Kidney epithelial cell (primary cell): ENCODE data around the gene AKT3. TPM values are rescaled to one million over a fixed set of nuclear protein-coding genes. Genes with fewer than 3 reads are reported as not detected.

Source experiments
- DNase-seq: peaks from one replicate; pipeline ENCODE4 v3.0.0-alpha.2; 2010; ENCODE audit warnings: low read depth
- H3K27me3 ChIP-seq: 2 replicates; pipeline ENCODE4 v1.6.0; 2011; ENCODE audit warnings: low read length; ENCODE audit not compliant: control insufficient read depth, insufficient read depth
- H3K36me3 ChIP-seq: 2 replicates; pipeline ENCODE4 v1.5.1; 2011; ENCODE audit warnings: low read length; ENCODE audit not compliant: control insufficient read depth, insufficient read depth
- H3K4me3 ChIP-seq: 2 replicates; pipeline ENCODE4 v1.5.1; 2011; ENCODE audit warnings: low read depth, mild to moderate bottlenecking, control low read depth, low read length
- CTCF ChIP-seq: IDR thresholded peaks from 2 replicates; pipeline ENCODE4 v1.5.1; 2011; ENCODE audit warnings: mild to moderate bottlenecking, moderate library complexity, low read length, control low read depth, inconsistent platforms; ENCODE audit not compliant: insufficient read depth, poor library complexity, severe bottlenecking
- total RNA-seq: library from RNA; depleted of rRNA; stranded (reverse); fragments of >200 nt; gene quantifications from 2 replicates; pipeline ENCODE4 v1.2.3, GENCODE V29; 2015

Gene AKT3
- total RNA-seq, 1 donor from 2014 or later: 13.1 TPM

GRCh38 chr1:243557866-243558265, 292.2 kb downstream of the AKT3 start:
- Histone ChIP-seq H3K36me3 (no peaks in the 10 kb centered on the region), H3K27me3 (no peaks in the 10 kb centered on the region), H3K4me3 (no peak overlapping the region)
- no peak for TF ChIP-seq CTCF
- no peak for DNase-seq

DNA sequence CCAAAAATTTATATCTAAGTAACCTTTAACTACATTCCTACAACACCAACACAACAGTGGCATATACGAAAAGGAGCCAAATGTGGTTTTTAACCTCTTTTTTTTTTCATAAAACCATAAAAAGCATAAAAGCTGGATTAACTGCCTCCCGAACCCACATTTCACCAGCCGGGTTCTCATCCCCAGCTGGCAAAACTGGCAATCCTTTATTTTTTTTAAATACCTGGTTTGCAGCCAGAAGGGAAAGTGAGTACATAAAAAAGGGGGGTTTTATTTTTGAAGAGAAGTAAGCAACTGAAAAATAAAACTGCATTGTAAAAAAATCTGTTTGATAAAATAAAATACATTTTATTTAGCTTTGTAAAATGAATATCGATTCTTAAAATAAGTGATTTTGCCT, 295.4 kb downstream of the AKT3 start:
- TF ChIP-seq CTCF: no peak
- H3K36me3 ChIP-seq: no peaks in the 10 kb centered on the region
- no peak for DNase-seq
- no peak overlapping the region for H3K4me3 ChIP-seq
- H3K27me3 ChIP-seq: no peaks in the 10 kb centered on the region

DNA sequence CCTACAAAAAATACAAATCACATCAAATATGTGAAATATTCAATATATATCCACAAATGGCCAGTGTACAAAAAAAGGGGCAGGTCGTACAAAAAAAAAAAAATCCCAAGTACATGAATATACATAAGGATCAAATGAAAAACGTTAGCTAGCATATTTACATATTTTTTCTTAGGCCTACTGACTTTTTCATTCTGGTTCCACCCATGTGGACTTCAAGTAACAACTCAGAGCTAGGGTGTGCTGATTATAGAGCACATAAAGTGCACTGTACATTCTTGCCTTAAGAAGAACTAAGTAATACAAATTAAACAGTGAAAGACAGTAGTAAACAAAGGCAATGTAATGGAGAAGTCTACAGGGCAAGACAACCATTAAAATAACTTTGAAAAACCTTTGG, 297.0 kb downstream of the AKT3 start:
- no peak overlapping the region for H3K4me3 ChIP-seq
- no peaks in the 10 kb centered on the region for H3K27me3 ChIP-seq
- no peak for DNase-seq
- no peaks in the 10 kb centered on the region for H3K36me3 ChIP-seq
- TF ChIP-seq CTCF: no peak

GRCh38 chr1:243550276-243550675, 299.8 kb downstream of the AKT3 start:
- Histone ChIP-seq H3K36me3 (no peaks in the 10 kb centered on the region), H3K4me3 (no peak overlapping the region), H3K27me3 (no peaks in the 10 kb centered on the region)
- no peak for TF ChIP-seq CTCF
- DNase-seq: peak; percentile 9

DNA sequence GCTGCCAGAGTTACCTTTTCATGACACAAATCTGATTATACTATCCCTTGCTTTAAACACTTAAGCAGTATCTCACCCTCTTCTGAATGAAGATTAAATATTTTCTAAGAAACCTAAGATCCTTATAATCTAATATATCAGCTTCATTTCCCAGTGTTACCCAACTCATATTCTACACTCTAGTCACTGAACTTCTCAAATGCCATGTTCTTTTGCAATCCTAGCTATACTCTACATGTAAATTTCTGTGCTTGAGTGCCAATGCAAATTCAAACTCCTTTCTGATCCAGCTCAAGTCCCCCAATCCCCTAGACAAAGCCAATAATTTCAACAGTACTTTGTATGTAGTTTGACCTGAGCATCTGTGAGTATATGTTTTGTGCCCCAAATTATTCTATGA, 300.3 kb downstream of the AKT3 start:
- DNase-seq: no peak
- Histone ChIP-seq H3K4me3 (no peak overlapping the region), H3K27me3 (no peaks in the 10 kb centered on the region), H3K36me3 (no peaks in the 10 kb centered on the region)
- no peak for TF ChIP-seq CTCF

DNA sequence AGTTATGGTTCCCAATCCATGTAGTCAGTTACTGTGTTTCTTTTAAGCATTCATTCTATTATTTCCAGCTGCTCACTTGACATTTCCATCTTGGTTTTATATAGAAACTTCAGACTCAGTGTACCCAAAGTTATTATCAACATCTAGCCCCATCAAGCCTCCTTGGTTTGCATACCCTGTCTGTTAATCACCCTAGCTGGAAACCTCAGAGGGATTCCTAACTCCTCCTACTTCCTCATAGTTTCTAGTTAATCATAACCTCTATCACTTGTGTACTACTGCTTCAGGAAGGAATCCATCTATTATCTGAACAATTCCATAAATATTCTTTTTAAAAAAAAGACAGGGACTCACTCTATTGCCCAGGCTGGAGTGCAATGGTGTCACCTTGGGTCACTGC, 300.9 kb downstream of the AKT3 start:
- peak; percentile 61 for DNase-seq
- Histone ChIP-seq H3K4me3 (no peak overlapping the region), H3K27me3 (no peaks in the 10 kb centered on the region), H3K36me3 (no peaks in the 10 kb centered on the region)
- TF ChIP-seq CTCF: no peak
